Thyroid gland (tissue), 4 donors: Measurements from ENCODE around the gene TFRC.
"Not testable (repeated sequence)": the region's sequence is repeated elsewhere in the genome, so short reads cannot be mapped to it uniquely, and the experiment has no call there.

Experiments
- CTCF ChIP-seq, 6 experiments: fragments of 200-600 bp in 3 of 6; fragments of 450-650 bp in 3 of 6; sonication (generic) in 3 of 6; IDR thresholded peaks; one replicate each; pipeline ENCODE4 v1.5.1; 2016 to 2019; ENCODE audit warnings: antibody characterized with exemption in 6 of 6, mild to moderate bottlenecking in 2 of 6, inconsistent platforms in 1 of 6, moderate library complexity in 1 of 6
- POLR2A ChIP-seq, 2 donors: fragments of 450-650 bp; IDR thresholded peaks; one replicate each; pipeline ENCODE4 v1.6.1; 2017; ENCODE audit warnings: antibody characterized with exemption in 2 of 2, mild to moderate bottlenecking in 2 of 2, moderate library complexity in 1 of 2

DNA sequence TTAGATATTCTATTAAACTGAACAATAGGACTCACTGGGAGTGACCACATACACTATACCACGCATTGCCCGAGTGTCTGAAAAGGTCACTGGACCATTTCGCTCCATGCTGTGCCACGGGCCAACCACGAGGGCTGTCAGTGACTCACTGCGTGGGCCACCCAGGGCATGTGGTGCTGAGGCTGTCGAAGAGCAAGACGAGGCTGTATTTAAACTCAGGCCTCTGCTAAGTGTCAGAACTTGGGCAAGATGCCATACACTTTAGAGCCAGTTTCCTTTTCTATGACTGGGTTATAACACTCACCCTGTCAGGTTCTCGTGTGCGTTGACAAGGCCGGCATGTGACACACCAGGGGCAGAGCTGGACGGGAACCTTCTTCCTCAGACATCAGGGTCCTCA is 62.3 kb downstream of the TFRC start:
- not testable (repeated sequence) for TF ChIP-seq POLR2A, CTCF (IDR thresholded peaks at IDR 0.05)
